SK-N-MC (cell line): ENCODE results near the gene TEX28.
"Not testable (repeated sequence)": the region's sequence is repeated elsewhere in the genome, so short reads cannot be mapped to it uniquely, and the experiment has no call there.

Source experiments
- EZH2 ChIP-seq: fragments of 200-600 bp; sonication (generic); IDR thresholded peaks from one replicate; pipeline ENCODE4 v1.6.1; 2017; ENCODE audit warnings: antibody characterized with exemption
- POLR2AphosphoS5 ChIP-seq: IDR thresholded peaks from 2 replicates; pipeline ENCODE4 v1.6.1; 2012; ENCODE audit warnings: mild to moderate bottlenecking, low read depth, low read length, borderline replicate concordance

- not testable (repeated sequence) for TF ChIP-seq POLR2AphosphoS5, EZH2
Measured at GRCh38 chrX:154302998-154303397, 8.1 kb upstream of the TEX28 start.
